HG02763 (cell line): ENCODE results near the gene SARDH.

Experiments used
- ATAC-seq: cut with Tn5 transposase; IDR thresholded peaks from one replicate; pipeline ENCODE4 v1.9.1; 2021; ENCODE audit warnings: mild to moderate bottlenecking, moderate library complexity; ENCODE audit not compliant: unreplicated experiment

Gene SARDH

GRCh38 chr9:133735415-133735775 lies 2.8 kb downstream of the SARDH start:
- ATAC-seq = no peak

- ATAC-seq = no peak
Measured at GRCh38 chr9:133734590-133735414, 3.4 kb downstream of the SARDH start.

GRCh38 chr9:133733796-133734533 lies 4.2 kb downstream of the SARDH start:
- ATAC-seq = no peak

- no peak for ATAC-seq
Measured at GRCh38 chr9:133733421-133733795, 4.7 kb downstream of the SARDH start.

- no peak for ATAC-seq
Measured at GRCh38 chr9:133732639-133733408, 5.3 kb downstream of the SARDH start.

GRCh38 chr9:133731876-133732638 lies 6.1 kb downstream of the SARDH start:
- no peak for ATAC-seq

GRCh38 chr9:133730994-133731715 lies 7.0 kb downstream of the SARDH start:
- no peak for ATAC-seq

GRCh38 chr9:133729617-133730281 lies 8.4 kb downstream of the SARDH start:
- ATAC-seq = no peak

GRCh38 chr9:133728856-133729616 lies 9.1 kb downstream of the SARDH start:
- ATAC-seq = no peak

GRCh38 chr9:133727876-133728441 lies 10.2 kb downstream of the SARDH start:
- no peak for ATAC-seq

GRCh38 chr9:133727277-133727875 lies 10.8 kb downstream of the SARDH start:
- ATAC-seq = no peak

GRCh38 chr9:133726401-133727276 lies 11.5 kb downstream of the SARDH start:
- ATAC-seq = no peak

GRCh38 chr9:133725886-133726285 lies 12.3 kb downstream of the SARDH start:
- ATAC-seq = no peak

GRCh38 chr9:133718563-133719315 lies 19.4 kb downstream of the SARDH start:
- ATAC-seq = no peak

GRCh38 chr9:133717113-133718031 lies 20.8 kb downstream of the SARDH start:
- no peak for ATAC-seq
